Colonic mucosa (tissue), 4 donors: ENCODE data around the gene PRM2. TPM values are rescaled to one million over a fixed set of nuclear protein-coding genes. Genes with fewer than 3 reads are reported as not detected.

Source experiments
- DNase-seq: peaks from one replicate; pipeline ENCODE4 v3.0.0-alpha.2; 2020
- H3K27ac ChIP-seq: fragments of 200-600 bp; one replicate; pipeline ENCODE4 v1.8.0; 2021
- H3K27me3 ChIP-seq: fragments of 200-600 bp; one replicate; pipeline ENCODE4 v1.8.0; 2021
- H3K36me3 ChIP-seq: fragments of 200-600 bp; one replicate; pipeline ENCODE4 v1.8.0; 2021
- H3K4me1 ChIP-seq: fragments of 200-600 bp; one replicate; pipeline ENCODE4 v1.8.0; 2021; ENCODE audit warnings: mild to moderate bottlenecking
- H3K4me3 ChIP-seq: fragments of 200-600 bp; one replicate; pipeline ENCODE4 v1.8.0; 2021
- H3K9ac ChIP-seq, 2 donors: one replicate each; pipeline ENCODE4 v1.7.0; 2013; ENCODE audit warnings: control low read depth in 2 of 2, low read depth in 2 of 2, low read length in 2 of 2
- H3K9me3 ChIP-seq: fragments of 200-600 bp; one replicate; pipeline ENCODE4 v1.8.0; 2021
- CTCF ChIP-seq: fragments of 200-600 bp; IDR thresholded peaks from one replicate; pipeline ENCODE4 v1.8.0; 2022; ENCODE audit warnings: antibody characterized with exemption, mild to moderate bottlenecking
- intact Hi-C: fragments of 100-400 bp; cut with DNase I; formaldehyde crosslinking; loops from one replicate; pipeline ENCODE4 v1.14.1; 2022
- total RNA-seq, 2 donors: library from RNA; stranded (reverse); fragmentation: NEBNext Ultra II Directional in 1 of 2; extraction: Animal tissue kit (Norgen Biotek cat#: 25700) in 1 of 2; gene quantifications; one replicate each; pipeline ENCODE4 v1.2.1, GENCODE V29; 2021
- donor health status: healthy.
- donor health status: DM: no; HTN: no; CAD: no.
- donor health status: DM: no; HTN: no; CAD: no.

PRM2 gene
- total RNA-seq, 2 donors from 2014 or later: not detected

- H3K9ac ChIP-seq: no peak overlapping the region
- no peak for TF ChIP-seq CTCF
- H3K9me3 ChIP-seq: no peaks in the 10 kb centered on the region
- peaks cover 5% of the 10 kb centered on the region for H3K4me1 ChIP-seq
- intact Hi-C loops: no loop called here
- no peaks in the 10 kb centered on the region for H3K36me3 ChIP-seq
- DNase-seq: no peak
- no peak overlapping the region for H3K4me3 ChIP-seq
- H3K27me3 ChIP-seq: no peaks in the 10 kb centered on the region
- H3K27ac ChIP-seq: no peak overlapping the region
Measured at GRCh38 chr16:11238272-11239202, 37.7 kb downstream of the PRM2 start.

- H3K27me3 ChIP-seq: no peaks in the 10 kb centered on the region
- H3K27ac ChIP-seq: no peak overlapping the region
- no peaks in the 10 kb centered on the region for H3K36me3 ChIP-seq
- no peak overlapping the region for H3K9ac ChIP-seq
- no peak for TF ChIP-seq CTCF
- no peak overlapping the region for H3K4me3 ChIP-seq
- H3K4me1 ChIP-seq: peaks cover 5% of the 10 kb centered on the region
- intact Hi-C loops: no loop called here
- H3K9me3 ChIP-seq: no peaks in the 10 kb centered on the region
- no peak for DNase-seq
Measured at GRCh38 chr16:11236461-11237254, 39.6 kb downstream of the PRM2 start.

GRCh38 chr16:11235703-11235991 lies 40.6 kb downstream of the PRM2 start:
- Histone ChIP-seq H3K9ac (no peak overlapping the region), H3K27me3 (no peaks in the 10 kb centered on the region), H3K36me3 (no peaks in the 10 kb centered on the region), H3K27ac (no peak overlapping the region), H3K4me3 (no peak overlapping the region), H3K4me1 (peaks cover 5% of the 10 kb centered on the region), H3K9me3 (no peaks in the 10 kb centered on the region)
- no peak for TF ChIP-seq CTCF
- intact Hi-C loops: no loop called here
- DNase-seq: peak; percentile 54

- TF ChIP-seq CTCF: no peak
- Histone ChIP-seq H3K27me3 (no peaks in the 10 kb centered on the region), H3K9me3 (no peaks in the 10 kb centered on the region), H3K27ac (no peak overlapping the region), H3K9ac (no peak overlapping the region), H3K36me3 (no peaks in the 10 kb centered on the region), H3K4me1 (peaks cover 5% of the 10 kb centered on the region), H3K4me3 (no peak overlapping the region)
- intact Hi-C loops: no loop called here
- DNase-seq: no peak
Measured at GRCh38 chr16:11234884-11235702, 41.2 kb downstream of the PRM2 start.

GRCh38 chr16:11233727-11234376 lies 42.4 kb downstream of the PRM2 start:
- Histone ChIP-seq H3K4me1 (peaks cover 5% of the 10 kb centered on the region), H3K4me3 (no peak overlapping the region), H3K9me3 (no peaks in the 10 kb centered on the region), H3K9ac (no peak overlapping the region), H3K27ac (no peak overlapping the region), H3K36me3 (no peaks in the 10 kb centered on the region), H3K27me3 (no peaks in the 10 kb centered on the region)
- no peak for TF ChIP-seq CTCF
- intact Hi-C loops: no loop called here
- DNase-seq: no peak
